IMR-90 (cell line): ENCODE measurements around the gene NAV2.

ENCODE experiments used
- CTCF ChIP-seq: conservative IDR thresholded peaks from 2 replicates; pipeline ENCODE4 v1.5.1; 2012; ENCODE audit warnings: mild to moderate bottlenecking, low read depth, low read length, improper control_type of control experiment
- ELK1 ChIP-seq: fragments of 150-350 bp; IDR thresholded peaks from 2 replicates; pipeline ENCODE4 v1.6.1; 2016; ENCODE audit warnings: low read depth, mild to moderate bottlenecking, low read length, moderate library complexity, borderline replicate concordance
- FOS ChIP-seq: fragments of 150-350 bp; IDR thresholded peaks from 2 replicates; pipeline ENCODE4 v1.6.1; 2016; ENCODE audit warnings: low read depth, low read length
- MXI1 ChIP-seq: IDR thresholded peaks from 2 replicates; pipeline ENCODE4 v1.6.1; 2012; ENCODE audit warnings: low read depth, mild to moderate bottlenecking, low read length, moderate library complexity, borderline replicate concordance
- POLR2A ChIP-seq: IDR thresholded peaks from 2 replicates; pipeline ENCODE4 v1.6.1; 2012; ENCODE audit warnings: mild to moderate bottlenecking, low read depth, low read length
- RCOR1 ChIP-seq: IDR thresholded peaks from 2 replicates; pipeline ENCODE4 v1.6.1; 2012; ENCODE audit warnings: mild to moderate bottlenecking, low read length, improper control_type of control experiment; ENCODE audit not compliant: insufficient replicate concordance
- SMC3 ChIP-seq: fragments of 150-350 bp; IDR thresholded peaks from 2 replicates; pipeline ENCODE4 v1.6.1; 2016; ENCODE audit warnings: low read depth, mild to moderate bottlenecking, antibody characterized with exemption, low read length, moderate library complexity

GRCh38 chr11:19696904-19697303 lies 15.7 kb upstream of the NAV2 start:
- TF ChIP-seq MXI1 (no peak), CTCF (no peak), POLR2A (no peak), ELK1 (no peak), RCOR1 (no peak), SMC3 (no peak), FOS (no peak)
